Measurements from ENCODE around the gene MOB1B. TPM values are rescaled to one million over a fixed set of nuclear protein-coding genes. Genes with fewer than 3 reads are reported as not detected.
"Not testable (repeated sequence)": the region's sequence is repeated elsewhere in the genome, so short reads cannot be mapped to it uniquely, and the experiment has no call there.

Gene MOB1B
- total RNA-seq, 1 experiment from 2014 or later: 21.0 TPM

DNA sequence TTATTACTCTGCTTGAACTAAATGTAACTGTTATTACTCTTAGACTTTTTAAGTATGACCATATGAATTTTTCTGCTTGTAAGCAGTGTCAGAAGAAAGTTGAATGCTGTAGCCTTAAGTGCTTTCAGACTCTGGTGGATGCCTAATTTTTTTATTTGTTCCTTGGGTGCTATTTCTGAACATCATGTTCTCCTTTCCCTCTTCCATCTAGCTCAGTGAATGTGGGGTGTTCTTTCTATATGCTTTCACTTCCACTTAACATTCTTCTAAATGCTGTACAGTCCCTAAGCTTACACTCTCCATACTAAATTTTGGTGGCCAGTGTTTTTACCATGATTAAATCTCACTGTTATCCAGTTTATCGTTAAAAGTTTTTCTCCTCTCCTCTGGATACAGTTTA is 94.9 kb downstream of the MOB1B start:
- Histone ChIP-seq H3K27ac (ENCODE audit: low read depth, low read length, poor library complexity, severe bottlenecking) (no peak overlapping the region), H3K4me3 (ENCODE audit: low read depth, low read length, poor library complexity, severe bottlenecking) (no peak overlapping the region)
- no TSS peak for BruUV-seq (replicated peaks)

GRCh38 chr4:70997546-70997945 is 95.4 kb downstream of the MOB1B start:
- no peaks in the 10 kb centered on the region for H3K27me3 ChIP-seq (replicated peaks; ENCODE audit: insufficient read depth, low read depth, low read length, poor library complexity)
- H3K4me3 ChIP-seq (ENCODE audit: low read depth, low read length, poor library complexity, severe bottlenecking): no peak overlapping the region
- H3K36me3 ChIP-seq (ENCODE audit: insufficient read depth, low read length, poor library complexity, severe bottlenecking): peaks cover 20% of the 10 kb centered on the region
- ChIA-PET POLR2A (ENCODE audit: low non-redundant PET) (no interaction called here), CTCF (no interaction called here)
- intact Hi-C loops (cut with micrococcal nuclease; ENCODE audit: unreplicated experiment): no loop called here
- TF ChIP-seq, protein P1, sequence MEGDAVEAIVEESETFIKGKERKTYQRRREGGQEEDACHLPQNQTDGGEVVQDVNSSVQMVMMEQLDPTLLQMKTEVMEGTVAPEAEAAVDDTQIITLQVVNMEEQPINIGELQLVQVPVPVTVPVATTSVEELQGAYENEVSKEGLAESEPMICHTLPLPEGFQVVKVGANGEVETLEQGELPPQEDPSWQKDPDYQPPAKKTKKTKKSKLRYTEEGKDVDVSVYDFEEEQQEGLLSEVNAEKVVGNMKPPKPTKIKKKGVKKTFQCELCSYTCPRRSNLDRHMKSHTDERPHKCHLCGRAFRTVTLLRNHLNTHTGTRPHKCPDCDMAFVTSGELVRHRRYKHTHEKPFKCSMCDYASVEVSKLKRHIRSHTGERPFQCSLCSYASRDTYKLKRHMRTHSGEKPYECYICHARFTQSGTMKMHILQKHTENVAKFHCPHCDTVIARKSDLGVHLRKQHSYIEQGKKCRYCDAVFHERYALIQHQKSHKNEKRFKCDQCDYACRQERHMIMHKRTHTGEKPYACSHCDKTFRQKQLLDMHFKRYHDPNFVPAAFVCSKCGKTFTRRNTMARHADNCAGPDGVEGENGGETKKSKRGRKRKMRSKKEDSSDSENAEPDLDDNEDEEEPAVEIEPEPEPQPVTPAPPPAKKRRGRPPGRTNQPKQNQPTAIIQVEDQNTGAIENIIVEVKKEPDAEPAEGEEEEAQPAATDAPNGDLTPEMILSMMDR (conservative IDR thresholded peaks at IDR 0.05; ENCODE audit: low read depth, low read length): no peak
- TF ChIP-seq EZH2 (IDR thresholded peaks at IDR 0.05; ENCODE audit: borderline replicate concordance, low read depth, low read length, poor library complexity, severe bottlenecking): no peak
- no TSS peak for BruUV-seq (replicated peaks)
- H3K4me1 ChIP-seq (ENCODE audit: insufficient read depth, low read length, poor library complexity, severe bottlenecking): no peaks in the 10 kb centered on the region
- H3K9me3 ChIP-seq (ENCODE audit: low read depth, low read length, poor library complexity, severe bottlenecking): no peaks in the 10 kb centered on the region
- no peak overlapping the region for H3K27ac ChIP-seq (ENCODE audit: low read depth, low read length, poor library complexity, severe bottlenecking)
- no peak for DNase-seq (ENCODE audit: low spot score)

More for the DNA sequence above, 94.9 kb downstream of the MOB1B start:
- ChIA-PET CTCF (no interaction called here), POLR2A (ENCODE audit: low non-redundant PET) (no interaction called here)
- intact Hi-C loops (cut with micrococcal nuclease; ENCODE audit: unreplicated experiment): no loop called here
- TF ChIP-seq EZH2 (IDR thresholded peaks at IDR 0.05; ENCODE audit: borderline replicate concordance, low read depth, low read length, poor library complexity, severe bottlenecking): no peak
- TF ChIP-seq, protein P1 (conservative IDR thresholded peaks at IDR 0.05; ENCODE audit: low read depth, low read length): no peak
- Histone ChIP-seq H3K36me3 (ENCODE audit: insufficient read depth, low read length, poor library complexity, severe bottlenecking) (peaks cover 20% of the 10 kb centered on the region), H3K27me3 (replicated peaks; ENCODE audit: insufficient read depth, low read depth, low read length, poor library complexity) (no peaks in the 10 kb centered on the region), H3K9me3 (ENCODE audit: low read depth, low read length, poor library complexity, severe bottlenecking) (no peaks in the 10 kb centered on the region), H3K4me1 (ENCODE audit: insufficient read depth, low read length, poor library complexity, severe bottlenecking) (no peaks in the 10 kb centered on the region)
- no peak for DNase-seq (ENCODE audit: low spot score)

- intact Hi-C loops (cut with micrococcal nuclease; ENCODE audit: unreplicated experiment); H3K27me3 ChIP-seq (replicated peaks; ENCODE audit: insufficient read depth, low read depth, low read length, poor library complexity); DNase-seq (ENCODE audit: low spot score); H3K9me3 ChIP-seq (ENCODE audit: low read depth, low read length, poor library complexity, severe bottlenecking); CTCF ChIA-PET; BruUV-seq (replicated peaks); H3K4me3 ChIP-seq (ENCODE audit: low read depth, low read length, poor library complexity, severe bottlenecking); H3K4me1 ChIP-seq (ENCODE audit: insufficient read depth, low read length, poor library complexity, severe bottlenecking); POLR2A ChIA-PET (ENCODE audit: low non-redundant PET); H3K27ac ChIP-seq (ENCODE audit: low read depth, low read length, poor library complexity, severe bottlenecking): not testable (repeated sequence)
- peaks cover 20% of the 10 kb centered on the region for H3K36me3 ChIP-seq (ENCODE audit: insufficient read depth, low read length, poor library complexity, severe bottlenecking)
Measured at GRCh38 chr4:70999639-71000038, 97.5 kb downstream of the MOB1B start.

DNA sequence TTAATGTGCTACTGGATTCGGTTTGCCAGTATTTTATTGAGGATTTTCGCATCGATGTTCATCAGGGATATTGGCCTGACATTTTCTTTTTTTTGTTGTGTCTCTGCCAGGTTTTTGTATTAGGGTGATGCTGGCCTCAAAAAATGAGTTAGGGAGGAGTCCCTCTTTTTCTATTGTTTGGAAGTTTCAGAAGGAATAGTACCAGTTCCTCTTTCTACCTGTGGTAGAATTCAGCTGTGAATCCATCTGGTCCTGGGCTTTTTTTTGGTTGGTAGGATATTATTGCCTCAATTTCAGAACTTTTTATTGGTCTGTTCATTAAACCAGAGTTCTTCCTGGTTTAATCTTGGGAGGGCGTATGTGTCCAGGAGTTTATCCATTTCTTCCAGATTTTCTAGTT is 99.2 kb downstream of the MOB1B start:
- peaks cover 20% of the 10 kb centered on the region for H3K36me3 ChIP-seq (ENCODE audit: insufficient read depth, low read length, poor library complexity, severe bottlenecking)
- H3K27ac ChIP-seq (ENCODE audit: low read depth, low read length, poor library complexity, severe bottlenecking); H3K4me3 ChIP-seq (ENCODE audit: low read depth, low read length, poor library complexity, severe bottlenecking); CTCF ChIA-PET; H3K27me3 ChIP-seq (replicated peaks; ENCODE audit: insufficient read depth, low read depth, low read length, poor library complexity); H3K9me3 ChIP-seq (ENCODE audit: low read depth, low read length, poor library complexity, severe bottlenecking); BruUV-seq (replicated peaks); H3K4me1 ChIP-seq (ENCODE audit: insufficient read depth, low read length, poor library complexity, severe bottlenecking); DNase-seq (ENCODE audit: low spot score); POLR2A ChIA-PET (ENCODE audit: low non-redundant PET); intact Hi-C loops (cut with micrococcal nuclease; ENCODE audit: unreplicated experiment): not testable (repeated sequence)
